ENCODE results near the gene PLEKHM3. TPM values are rescaled to one million over a fixed set of nuclear protein-coding genes. Genes with fewer than 3 reads are reported as not detected.

Gene PLEKHM3
- polyA plus RNA-seq, 4 donors: 0.89 to 12.1 (median 2.1) TPM

DNA sequence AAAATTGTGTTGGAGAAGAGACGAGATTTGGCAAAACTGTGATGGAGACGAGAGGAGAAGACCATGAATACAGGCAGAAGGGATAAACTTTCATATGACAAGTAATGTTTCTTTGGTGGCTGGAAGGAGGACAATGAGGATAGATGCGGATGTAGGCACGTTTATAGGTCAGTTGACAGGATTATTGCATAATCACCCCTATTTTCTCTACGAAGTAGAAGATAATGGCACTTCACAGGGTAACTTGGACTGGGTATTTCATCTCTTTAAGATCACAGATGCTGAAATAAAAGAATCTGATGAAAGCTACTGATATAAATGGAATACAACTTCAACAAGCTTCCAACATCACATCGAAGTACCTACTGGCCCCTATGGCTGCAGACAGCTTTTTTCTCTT, 81.0 kb downstream of the PLEKHM3 start:
- Histone ChIP-seq H3K4me1 (ENCODE audit: control insufficient read depth in 3 of 3, insufficient read depth in 2 of 3, low read depth in 1 of 3, low read length in 2 of 3) (peaks cover 0 to 7% (median 4%) of the 10 kb centered on the region in 3 donors), H3K36me3 (ENCODE audit: control insufficient read depth in 3 of 3, insufficient read depth in 2 of 3, low read depth in 1 of 3, low read length in 3 of 3) (peaks cover 0 to 11% (median 7%) of the 10 kb centered on the region in 3 donors), H3K27ac (ENCODE audit: low read depth in 1 of 3, low read length in 2 of 3) (no peak overlapping the region), H3K9me3 (ENCODE audit: control insufficient read depth in 2 of 2, insufficient read depth in 1 of 2, low read depth in 1 of 2, low read length in 1 of 2) (no peaks in the 10 kb centered on the region), H3K27me3 (ENCODE audit: control insufficient read depth in 3 of 3, insufficient read depth in 3 of 3, low read length in 3 of 3) (no peaks in the 10 kb centered on the region), H3K4me3 (ENCODE audit: low read depth in 1 of 3, low read length in 3 of 3) (no peak overlapping the region)
- FAIRE-seq (no peak), DNase-seq (no peak)
- WGBS, 3 donors: 80 to 85% (median 84%) methylated on average over 6 of the region's 6 CpGs

DNA sequence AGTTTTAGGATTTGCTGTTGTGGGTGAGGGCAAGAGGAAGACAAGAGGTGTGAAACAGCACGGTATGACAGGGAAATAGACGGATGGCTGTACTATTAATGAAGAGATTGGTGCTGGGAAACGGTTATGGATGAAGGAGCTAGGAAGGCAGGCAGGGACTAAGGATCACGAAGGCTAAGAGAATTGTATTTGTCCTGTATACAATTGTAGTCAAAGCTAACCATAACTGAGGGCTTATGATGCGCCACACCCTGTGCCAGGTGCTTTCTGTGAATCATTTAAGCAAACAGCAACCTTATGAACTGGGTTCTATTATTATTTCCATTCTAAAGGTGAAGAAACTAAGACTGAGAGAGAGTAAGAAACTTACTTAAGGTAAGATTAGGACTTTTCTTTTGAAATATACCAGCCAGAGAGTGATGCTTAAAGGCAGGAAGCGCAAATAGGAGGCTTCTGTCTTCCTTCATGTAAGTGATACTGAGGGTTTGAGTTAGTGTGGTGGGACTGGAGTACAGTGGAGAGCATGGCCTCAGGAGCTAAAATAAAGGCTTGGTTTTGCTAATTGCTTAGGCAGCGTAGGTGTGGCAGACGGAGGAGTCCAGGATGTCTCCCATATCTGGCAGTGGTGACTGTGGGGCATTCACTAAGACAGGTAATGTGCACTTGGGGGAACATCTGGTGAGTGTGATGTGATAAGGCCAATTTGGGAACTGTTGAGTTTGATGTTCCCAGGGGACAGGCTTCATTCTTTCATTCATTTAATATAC, 85.8 kb downstream of the PLEKHM3 start:
- H3K36me3 ChIP-seq (ENCODE audit: control insufficient read depth in 3 of 3, insufficient read depth in 2 of 3, low read depth in 1 of 3, low read length in 3 of 3): peaks cover 0 to 4% (median 1%) of the 10 kb centered on the region in 3 donors
- H3K9me3 ChIP-seq (ENCODE audit: control insufficient read depth in 2 of 2, insufficient read depth in 1 of 2, low read depth in 1 of 2, low read length in 1 of 2): no peaks in the 10 kb centered on the region
- DNase-seq (peak; percentile 70 to 77), FAIRE-seq (no peak)
- H3K4me1 ChIP-seq (ENCODE audit: control insufficient read depth in 3 of 3, insufficient read depth in 2 of 3, low read depth in 1 of 3, low read length in 2 of 3): peaks cover 0 to 34% (median 6%) of the 10 kb centered on the region in 3 donors
- H3K27ac ChIP-seq (ENCODE audit: low read depth in 1 of 3, low read length in 2 of 3): peak overlapping the region in 1 of 3 donors; percentile 59
- no peaks in the 10 kb centered on the region for H3K27me3 ChIP-seq (ENCODE audit: control insufficient read depth in 3 of 3, insufficient read depth in 3 of 3, low read length in 3 of 3)
- no peak overlapping the region for H3K4me3 ChIP-seq (ENCODE audit: low read depth in 1 of 3, low read length in 3 of 3)
- 34 to 75% (median 49%) methylated on average over 8 of the region's 8 CpGs for WGBS, 3 donors

DNA sequence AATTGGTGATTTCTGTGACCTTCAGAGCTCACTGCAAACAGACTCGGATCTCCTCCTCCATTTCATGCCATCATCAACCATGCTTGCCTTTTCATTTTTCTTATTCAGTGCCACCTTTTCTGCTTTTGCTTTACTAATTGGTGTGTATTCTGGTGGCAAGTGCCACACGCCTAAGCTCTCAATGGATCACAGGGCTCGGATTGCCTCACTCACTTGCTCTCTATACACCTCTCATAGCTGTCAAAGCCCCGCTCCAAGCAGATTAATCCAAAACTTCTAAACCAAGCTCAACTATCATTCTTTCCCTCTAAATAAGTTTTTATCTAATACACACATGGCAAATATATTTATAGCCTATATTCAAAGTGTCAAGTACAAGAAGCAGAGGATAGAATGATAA, 86.4 kb downstream of the PLEKHM3 start:
- no peak for DNase-seq
- WGBS, 3 donors: 85 to 90% (median 87%) methylated on average over 4 of the region's 4 CpGs

DNA sequence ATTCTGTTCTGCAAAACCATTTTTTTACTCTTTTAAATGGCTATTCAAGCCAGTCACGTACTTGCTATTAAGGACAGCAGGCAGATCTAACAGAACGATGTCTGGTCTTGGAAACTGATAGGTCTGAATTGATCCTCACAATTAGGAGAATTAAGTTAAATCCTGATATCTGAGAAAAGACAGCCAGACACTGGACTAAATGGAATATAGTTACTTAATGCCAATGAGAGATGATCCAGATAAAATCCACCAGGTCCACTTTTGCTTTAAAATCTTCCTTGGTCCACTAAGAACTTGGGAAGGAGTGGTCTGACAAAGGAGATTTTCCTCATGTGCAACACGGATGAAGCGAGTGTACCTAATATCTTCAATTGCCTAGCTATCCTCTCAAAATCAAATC, 86.9 kb downstream of the PLEKHM3 start:
- FAIRE-seq (no peak), DNase-seq (no peak)
- 91 to 95% (median 94%) methylated on average over 4 of the region's 4 CpGs for WGBS, 3 donors
- Histone ChIP-seq H3K4me1 (ENCODE audit: control insufficient read depth in 3 of 3, insufficient read depth in 2 of 3, low read depth in 1 of 3, low read length in 2 of 3) (peaks cover 0 to 34% (median 6%) of the 10 kb centered on the region in 3 donors), H3K27ac (ENCODE audit: low read depth in 1 of 3, low read length in 2 of 3) (peak overlapping the region in 1 of 3 donors; percentile 28), H3K27me3 (ENCODE audit: control insufficient read depth in 3 of 3, insufficient read depth in 3 of 3, low read length in 3 of 3) (no peaks in the 10 kb centered on the region), H3K36me3 (ENCODE audit: control insufficient read depth in 3 of 3, insufficient read depth in 2 of 3, low read depth in 1 of 3, low read length in 3 of 3) (peaks cover 0 to 4% (median 1%) of the 10 kb centered on the region in 3 donors), H3K4me3 (ENCODE audit: low read depth in 1 of 3, low read length in 3 of 3) (no peak overlapping the region), H3K9me3 (ENCODE audit: control insufficient read depth in 2 of 2, insufficient read depth in 1 of 2, low read depth in 1 of 2, low read length in 1 of 2) (no peaks in the 10 kb centered on the region)

More for the DNA sequence above, 86.4 kb downstream of the PLEKHM3 start:
- Histone ChIP-seq H3K4me1 (ENCODE audit: control insufficient read depth in 3 of 3, insufficient read depth in 2 of 3, low read depth in 1 of 3, low read length in 2 of 3) (peaks cover 0 to 34% (median 6%) of the 10 kb centered on the region in 3 donors), H3K27ac (ENCODE audit: low read depth in 1 of 3, low read length in 2 of 3) (peak overlapping the region in 1 of 3 donors; percentile 59), H3K4me3 (ENCODE audit: low read depth in 1 of 3, low read length in 3 of 3) (no peak overlapping the region), H3K27me3 (ENCODE audit: control insufficient read depth in 3 of 3, insufficient read depth in 3 of 3, low read length in 3 of 3) (no peaks in the 10 kb centered on the region), H3K9me3 (ENCODE audit: control insufficient read depth in 2 of 2, insufficient read depth in 1 of 2, low read depth in 1 of 2, low read length in 1 of 2) (no peaks in the 10 kb centered on the region), H3K36me3 (ENCODE audit: control insufficient read depth in 3 of 3, insufficient read depth in 2 of 3, low read depth in 1 of 3, low read length in 3 of 3) (peaks cover 0 to 4% (median 1%) of the 10 kb centered on the region in 3 donors)
- no peak for FAIRE-seq

DNA sequence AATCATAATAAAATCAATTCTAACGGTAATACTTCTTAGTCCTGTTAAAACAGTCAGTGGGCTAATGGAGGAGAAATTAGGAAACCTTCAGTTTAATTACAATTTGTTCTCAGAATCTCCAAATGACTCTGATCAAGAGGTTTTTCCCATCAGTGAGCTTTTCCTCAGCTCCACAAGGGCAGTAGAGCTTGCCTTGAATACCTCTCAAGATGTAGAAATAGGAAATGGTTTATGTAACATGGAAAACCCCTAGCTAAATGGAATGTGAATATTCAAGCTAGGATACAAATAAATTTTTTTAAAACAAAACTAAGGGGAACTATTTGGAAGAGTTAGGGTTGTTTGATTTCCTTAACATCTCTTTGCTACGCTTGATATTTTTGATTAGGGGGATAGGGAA, 87.5 kb downstream of the PLEKHM3 start:
- Histone ChIP-seq H3K36me3 (ENCODE audit: control insufficient read depth in 3 of 3, insufficient read depth in 2 of 3, low read depth in 1 of 3, low read length in 3 of 3) (peaks cover 0 to 4% (median 1%) of the 10 kb centered on the region in 3 donors), H3K9me3 (ENCODE audit: control insufficient read depth in 2 of 2, insufficient read depth in 1 of 2, low read depth in 1 of 2, low read length in 1 of 2) (no peaks in the 10 kb centered on the region), H3K27me3 (ENCODE audit: control insufficient read depth in 3 of 3, insufficient read depth in 3 of 3, low read length in 3 of 3) (no peaks in the 10 kb centered on the region), H3K27ac (ENCODE audit: low read depth in 1 of 3, low read length in 2 of 3) (no peak overlapping the region), H3K4me3 (ENCODE audit: low read depth in 1 of 3, low read length in 3 of 3) (no peak overlapping the region), H3K4me1 (ENCODE audit: control insufficient read depth in 3 of 3, insufficient read depth in 2 of 3, low read depth in 1 of 3, low read length in 2 of 3) (peaks cover 0 to 34% (median 6%) of the 10 kb centered on the region in 3 donors)
- FAIRE-seq (no peak), DNase-seq (no peak)
- 75 to 81% (median 78%) methylated on average over 2 of the region's 2 CpGs for WGBS, 3 donors

DNA sequence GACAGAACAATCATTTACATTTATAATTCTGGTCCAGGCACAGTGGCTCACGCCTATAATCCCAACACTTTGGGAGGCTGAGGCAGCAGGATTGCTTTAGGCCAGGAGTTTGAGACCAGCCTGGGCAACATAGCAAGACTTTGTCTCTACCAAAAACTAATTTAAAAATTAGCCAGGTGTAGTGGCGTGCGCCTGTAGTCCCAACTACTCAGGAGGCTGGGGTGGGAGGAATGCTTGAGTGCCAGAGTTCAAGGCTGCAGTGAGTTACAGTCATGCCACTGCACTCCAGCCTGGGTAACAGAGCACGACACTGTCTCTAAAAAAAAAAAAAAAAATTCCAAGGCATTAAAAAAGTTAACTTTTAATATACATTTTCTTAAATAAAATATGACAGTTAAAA, 88.1 kb downstream of the PLEKHM3 start:
- WGBS, 3 donors: 63 to 89% (median 86%) methylated on average over 4 of the region's 4 CpGs
- FAIRE-seq (no peak), DNase-seq (no peak)
- peak overlapping the region in 1 of 3 donors; percentile 85 for H3K27ac ChIP-seq (ENCODE audit: low read depth in 1 of 3, low read length in 2 of 3)
- H3K9me3 ChIP-seq (ENCODE audit: control insufficient read depth in 2 of 2, insufficient read depth in 1 of 2, low read depth in 1 of 2, low read length in 1 of 2): no peaks in the 10 kb centered on the region
- peaks cover 0 to 34% (median 6%) of the 10 kb centered on the region in 3 donors for H3K4me1 ChIP-seq (ENCODE audit: control insufficient read depth in 3 of 3, insufficient read depth in 2 of 3, low read depth in 1 of 3, low read length in 2 of 3)
- peaks cover 0 to 3% (median 1%) of the 10 kb centered on the region in 3 donors for H3K36me3 ChIP-seq (ENCODE audit: control insufficient read depth in 3 of 3, insufficient read depth in 2 of 3, low read depth in 1 of 3, low read length in 3 of 3)
- H3K4me3 ChIP-seq (ENCODE audit: low read depth in 1 of 3, low read length in 3 of 3): no peak overlapping the region
- no peaks in the 10 kb centered on the region for H3K27me3 ChIP-seq (ENCODE audit: control insufficient read depth in 3 of 3, insufficient read depth in 3 of 3, low read length in 3 of 3)

DNA sequence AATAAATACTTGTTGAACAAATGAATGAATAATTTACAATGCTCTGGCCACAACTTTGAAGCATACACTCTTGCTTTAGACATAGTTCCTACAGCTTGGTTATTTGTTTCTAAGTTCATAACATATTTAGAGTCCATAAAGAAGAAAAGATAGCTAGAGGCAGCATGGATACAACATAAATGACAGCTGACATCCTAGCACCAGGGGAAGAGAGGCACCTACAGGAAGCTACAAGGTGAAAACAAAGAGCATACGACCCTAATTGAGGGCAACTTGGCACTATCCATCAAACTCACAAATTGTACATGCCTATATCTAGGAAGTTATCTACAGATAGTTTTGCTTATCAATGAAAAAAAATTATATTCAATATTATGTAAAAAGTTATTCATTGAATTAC, 88.9 kb downstream of the PLEKHM3 start:
- no peak for FAIRE-seq

DNA sequence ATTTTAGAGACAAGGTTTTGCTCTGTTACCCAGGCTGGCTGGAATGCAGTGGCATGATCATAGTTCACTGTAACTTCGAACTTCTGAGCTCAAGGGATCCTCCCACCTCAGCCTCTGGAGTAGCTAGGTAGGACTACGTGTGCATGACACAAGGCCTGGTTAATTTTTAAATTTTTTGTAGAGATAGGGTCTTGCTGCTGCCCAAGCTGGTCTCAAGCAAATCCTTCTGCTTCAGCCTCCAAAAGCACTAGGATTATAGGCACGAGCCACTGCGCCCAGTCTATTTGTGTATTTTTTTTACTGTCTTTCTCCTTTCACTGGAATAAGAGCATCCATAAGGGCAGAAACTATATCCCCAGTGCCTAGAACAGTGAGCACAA, 89.3 kb downstream of the PLEKHM3 start:
- WGBS, 3 donors: 50 to 67% (median 57%) methylated on average over 4 of the region's 4 CpGs
- FAIRE-seq: no peak
- H3K27ac ChIP-seq (ENCODE audit: low read depth in 1 of 3, low read length in 2 of 3): peak overlapping the region in 1 of 3 donors; percentile 85

More for the DNA sequence above, 88.9 kb downstream of the PLEKHM3 start:
- 23 to 63% (median 48%) methylated on average over 1 of the region's 1 CpG for WGBS, 3 donors
- Histone ChIP-seq H3K4me3 (ENCODE audit: low read depth in 1 of 3, low read length in 3 of 3) (no peak overlapping the region), H3K36me3 (ENCODE audit: control insufficient read depth in 3 of 3, insufficient read depth in 2 of 3, low read depth in 1 of 3, low read length in 3 of 3) (peaks cover 0 to 1% (median 0%) of the 10 kb centered on the region in 3 donors), H3K27ac (ENCODE audit: low read depth in 1 of 3, low read length in 2 of 3) (peak overlapping the region in 1 of 3 donors; percentile 85), H3K27me3 (ENCODE audit: control insufficient read depth in 3 of 3, insufficient read depth in 3 of 3, low read length in 3 of 3) (no peaks in the 10 kb centered on the region), H3K4me1 (ENCODE audit: control insufficient read depth in 3 of 3, insufficient read depth in 2 of 3, low read depth in 1 of 3, low read length in 2 of 3) (peaks cover 0 to 35% (median 6%) of the 10 kb centered on the region in 3 donors), H3K9me3 (ENCODE audit: control insufficient read depth in 2 of 2, insufficient read depth in 1 of 2, low read depth in 1 of 2, low read length in 1 of 2) (no peaks in the 10 kb centered on the region)
- no peak for DNase-seq

More for the DNA sequence above, 89.3 kb downstream of the PLEKHM3 start:
- Histone ChIP-seq H3K27me3 (ENCODE audit: control insufficient read depth in 3 of 3, insufficient read depth in 3 of 3, low read length in 3 of 3) (no peaks in the 10 kb centered on the region), H3K9me3 (ENCODE audit: control insufficient read depth in 2 of 2, insufficient read depth in 1 of 2, low read depth in 1 of 2, low read length in 1 of 2) (no peaks in the 10 kb centered on the region), H3K4me1 (ENCODE audit: control insufficient read depth in 3 of 3, insufficient read depth in 2 of 3, low read depth in 1 of 3, low read length in 2 of 3) (peaks cover 0 to 39% (median 6%) of the 10 kb centered on the region in 3 donors), H3K36me3 (ENCODE audit: control insufficient read depth in 3 of 3, insufficient read depth in 2 of 3, low read depth in 1 of 3, low read length in 3 of 3) (peaks cover 0 to 1% (median 0%) of the 10 kb centered on the region in 3 donors), H3K4me3 (ENCODE audit: low read depth in 1 of 3, low read length in 3 of 3) (no peak overlapping the region)
- DNase-seq: peak; percentile 61 to 78

All from small intestine (tissue), 7 donors.